22Rv1 (cell line): ENCODE measurements around the gene UBE3D.
A peak's percentile ranks its signal among the peaks of the same experiment; 100 is the strongest.

ENCODE experiments used
- H3K27ac ChIP-seq: fragments of 450-650 bp; 2 replicates; pipeline ENCODE4 v1.5.1; 2017
- ZFX ChIP-seq: fragments of 450-650 bp; IDR thresholded peaks from 2 replicates; pipeline ENCODE4 v1.6.1; 2017; ENCODE audit warnings: antibody characterized with exemption, borderline replicate concordance
- TF ChIP-seq, protein P1 (sequence below): fragments of 450-650 bp; IDR thresholded peaks from 2 replicates; pipeline ENCODE4 v1.5.1; 2017; ENCODE audit warnings: mild to moderate bottlenecking

The UBE3D gene

DNA sequence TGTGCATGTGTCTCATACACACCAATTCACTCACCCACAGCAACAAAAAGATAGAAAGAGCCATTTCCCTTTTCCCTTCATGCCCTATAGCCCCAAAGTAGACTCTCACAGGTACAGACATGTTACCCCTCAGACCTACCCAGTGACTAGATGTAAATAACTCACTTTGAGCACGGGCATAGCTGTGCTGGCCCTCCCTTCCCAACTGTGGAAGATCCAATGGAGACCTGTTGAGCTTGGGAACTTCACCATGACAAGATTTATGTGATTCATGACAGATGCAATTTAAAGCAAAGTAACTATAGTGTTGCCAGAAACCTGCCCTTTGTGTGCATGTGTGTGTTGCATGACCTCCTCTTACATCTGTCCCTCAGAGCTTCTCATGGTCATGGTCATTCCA, 175.4 kb downstream of the UBE3D start:
- no peak overlapping the region for H3K27ac ChIP-seq
- TF ChIP-seq, protein P1, sequence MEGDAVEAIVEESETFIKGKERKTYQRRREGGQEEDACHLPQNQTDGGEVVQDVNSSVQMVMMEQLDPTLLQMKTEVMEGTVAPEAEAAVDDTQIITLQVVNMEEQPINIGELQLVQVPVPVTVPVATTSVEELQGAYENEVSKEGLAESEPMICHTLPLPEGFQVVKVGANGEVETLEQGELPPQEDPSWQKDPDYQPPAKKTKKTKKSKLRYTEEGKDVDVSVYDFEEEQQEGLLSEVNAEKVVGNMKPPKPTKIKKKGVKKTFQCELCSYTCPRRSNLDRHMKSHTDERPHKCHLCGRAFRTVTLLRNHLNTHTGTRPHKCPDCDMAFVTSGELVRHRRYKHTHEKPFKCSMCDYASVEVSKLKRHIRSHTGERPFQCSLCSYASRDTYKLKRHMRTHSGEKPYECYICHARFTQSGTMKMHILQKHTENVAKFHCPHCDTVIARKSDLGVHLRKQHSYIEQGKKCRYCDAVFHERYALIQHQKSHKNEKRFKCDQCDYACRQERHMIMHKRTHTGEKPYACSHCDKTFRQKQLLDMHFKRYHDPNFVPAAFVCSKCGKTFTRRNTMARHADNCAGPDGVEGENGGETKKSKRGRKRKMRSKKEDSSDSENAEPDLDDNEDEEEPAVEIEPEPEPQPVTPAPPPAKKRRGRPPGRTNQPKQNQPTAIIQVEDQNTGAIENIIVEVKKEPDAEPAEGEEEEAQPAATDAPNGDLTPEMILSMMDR = no peak
- no peak for TF ChIP-seq ZFX

DNA sequence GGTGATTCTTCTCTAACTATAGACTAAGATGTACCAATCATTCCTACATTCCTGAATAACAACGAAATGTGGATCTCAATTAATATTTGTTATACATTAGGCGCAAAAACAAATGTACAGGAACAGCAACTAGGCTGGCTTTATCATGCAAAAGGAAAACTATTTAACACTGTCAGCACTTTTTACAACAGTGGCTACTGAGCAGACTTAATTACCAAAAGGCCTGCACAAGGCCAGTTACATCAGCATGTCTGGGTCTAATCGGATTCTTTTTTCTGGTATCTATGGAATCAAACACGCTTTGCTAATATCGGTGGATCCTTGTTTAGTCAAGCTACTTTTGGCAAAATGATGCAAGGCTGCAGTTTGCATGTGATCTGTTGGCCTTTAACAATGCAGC, 176.5 kb downstream of the UBE3D start:
- H3K27ac ChIP-seq = no peak overlapping the region
- TF ChIP-seq ZFX = no peak
- TF ChIP-seq, protein P1 = no peak

DNA sequence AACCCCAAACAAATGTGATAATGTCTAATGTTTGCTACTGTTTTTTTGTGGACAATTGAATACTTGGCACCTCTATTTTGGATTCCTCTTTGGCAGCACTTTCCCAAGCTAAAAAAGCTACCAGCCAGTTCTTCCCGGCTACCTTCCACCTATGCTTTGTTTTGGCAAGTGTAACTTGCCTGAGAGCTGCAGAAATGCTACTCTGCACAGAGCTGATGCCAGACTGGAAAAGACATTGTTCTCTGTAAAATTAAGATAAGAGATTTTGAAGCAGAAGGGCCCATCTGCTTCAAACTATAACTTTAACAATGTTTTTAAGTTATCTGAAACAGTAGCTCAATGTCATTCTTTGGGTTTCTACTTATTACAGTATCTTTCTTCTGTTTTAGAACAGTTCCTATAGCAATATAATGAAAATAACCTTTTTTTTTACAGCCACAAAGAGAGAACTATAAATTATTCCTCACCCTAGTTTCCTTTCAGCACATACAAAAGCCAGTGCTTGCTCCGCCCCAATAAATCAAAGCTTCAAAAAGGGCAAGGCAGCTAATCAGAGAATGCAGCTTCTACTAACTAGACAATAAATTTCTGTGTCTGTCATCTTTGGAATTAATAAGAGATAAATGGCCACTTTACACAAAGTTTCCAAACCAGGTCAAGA, 183.1 kb downstream of the UBE3D start:
- TF ChIP-seq, protein P1 = no peak
- no peak for TF ChIP-seq ZFX
- no peak overlapping the region for H3K27ac ChIP-seq

DNA sequence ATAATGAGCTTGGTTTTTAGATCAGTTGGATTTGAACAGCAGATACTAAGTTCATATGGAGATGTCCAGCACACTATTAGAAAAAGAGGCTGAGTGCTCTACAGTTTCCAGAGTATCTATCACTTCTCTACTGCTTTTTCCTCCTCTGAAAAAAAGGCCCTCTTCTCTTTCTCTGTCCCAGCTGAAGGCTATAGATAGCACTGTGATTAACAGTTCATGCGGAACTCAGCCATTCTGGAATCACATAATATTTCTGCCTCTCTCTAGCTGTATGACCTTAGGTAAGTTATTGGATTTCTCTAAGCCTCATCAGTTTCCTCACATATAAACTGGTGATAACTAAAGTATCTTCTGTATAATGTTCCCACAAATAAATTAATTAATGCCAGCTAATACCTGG, 184.1 kb downstream of the UBE3D start:
- no peak overlapping the region for H3K27ac ChIP-seq
- TF ChIP-seq, protein P1 = no peak
- TF ChIP-seq ZFX = no peak

DNA sequence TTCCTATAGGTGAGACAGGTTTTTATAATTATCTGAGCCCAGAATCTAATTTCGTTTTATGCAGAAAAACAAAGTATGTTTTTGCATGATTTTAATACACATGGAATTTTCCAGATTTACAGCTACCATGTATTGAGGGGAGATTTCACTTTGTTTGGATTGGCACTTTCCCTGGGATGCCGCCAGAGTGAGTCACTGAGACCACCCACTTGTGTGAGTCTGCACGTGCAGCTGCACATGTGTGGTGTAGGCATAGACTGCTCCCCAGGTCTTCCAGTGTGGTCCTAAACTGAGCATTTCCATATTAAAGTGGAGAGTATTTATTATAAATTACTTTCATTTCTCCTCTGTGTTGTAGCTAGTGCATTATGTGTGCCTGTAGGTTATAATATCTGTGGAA, 186.8 kb downstream of the UBE3D start:
- TF ChIP-seq ZFX = no peak
- TF ChIP-seq, protein P1 = no peak

DNA sequence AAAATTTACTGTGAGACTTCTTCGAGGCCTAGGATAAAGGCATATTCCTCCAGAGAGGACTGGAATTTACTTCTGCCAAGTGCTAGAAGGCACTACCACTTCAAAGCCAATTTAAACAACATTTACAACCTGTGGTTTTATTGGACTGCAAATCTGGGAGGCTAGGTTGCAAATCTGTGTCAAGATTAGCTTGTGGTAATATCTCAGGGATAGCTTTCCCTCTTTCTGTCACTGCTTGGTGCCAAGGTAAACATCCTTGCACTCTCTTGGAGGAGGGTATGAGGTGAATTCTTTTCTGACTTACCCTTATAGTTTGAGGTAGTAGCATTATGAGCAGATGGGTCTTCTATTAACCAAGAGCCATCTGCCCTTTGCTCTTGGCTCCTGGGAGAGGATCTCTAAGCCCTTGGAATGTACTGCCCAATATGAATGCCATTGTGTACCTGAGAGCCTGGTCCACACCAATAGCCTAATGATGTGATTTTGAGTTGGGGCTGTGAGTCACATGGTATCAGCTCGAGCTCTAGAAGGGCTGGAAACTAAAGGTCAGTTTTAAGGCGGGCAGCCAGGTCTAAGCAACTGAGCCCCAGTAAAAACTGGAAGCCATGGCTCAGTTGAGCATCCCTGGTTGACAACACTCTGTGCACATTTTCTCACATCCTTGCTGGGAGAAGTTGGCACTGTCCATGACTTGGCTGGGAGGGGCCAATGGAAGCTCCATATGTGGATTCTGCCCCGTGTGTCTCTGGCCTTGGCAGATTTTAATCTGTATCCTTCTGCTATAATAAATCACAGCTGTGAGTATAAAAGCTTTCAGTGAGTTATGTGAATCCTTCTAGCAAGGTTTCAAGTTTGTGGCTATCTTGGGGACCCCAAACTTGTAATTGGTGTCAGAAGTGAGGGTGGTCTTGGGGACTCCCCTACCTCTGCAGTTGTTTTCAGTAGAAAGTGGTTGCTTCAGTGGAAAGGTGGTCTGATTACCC, 188.1 kb downstream of the UBE3D start:
- H3K27ac ChIP-seq = 0 out of 2 replicates have a peak overlapping the region, but pooled peaks have one; percentile 3

More for the DNA sequence above, 186.8 kb downstream of the UBE3D start:
- H3K27ac ChIP-seq = no peak overlapping the region

More for the DNA sequence above, 188.1 kb downstream of the UBE3D start:
- TF ChIP-seq ZFX = no peak
- TF ChIP-seq, protein P1 = no peak
